GM12878 (cell line): Measurements from ENCODE around the gene SVOP. TPM values are rescaled to one million over a fixed set of nuclear protein-coding genes. Genes with fewer than 3 reads are reported as not detected.
A peak's percentile ranks its signal among the peaks of the same experiment; 100 is the strongest.

Experiments used
- ATAC-seq: fragments of 200-7000 bp; cut with Tn5 transposase; 3 replicates; pipeline ENCODE4 v1.9.1; 2020; ENCODE audit warnings: mild to moderate bottlenecking, moderate library complexity
- BruUV-seq: library from RNA; stranded (reverse); fragments of 400-500 nt; replicated peaks from 2 replicates; lab custom pipeline; 2021; lab: Mats Ljungman, UMichigan
- CTCF ChIA-PET: fragments of 300-600 bp; sonication (Branson Sonifier 250); formaldehyde crosslinking; extraction: SDS; loops from one replicate; lab custom pipeline; 2021; ENCODE audit warnings: inconsistent platforms; lab: Yijun Ruan, JAX
- POLR2A ChIA-PET: fragments of 350-600 bp; formaldehyde crosslinking; extraction: SDS; loops from one replicate; lab custom pipeline; 2021; ENCODE audit warnings: inconsistent platforms; lab: Charles Lee
- RAD21 ChIA-PET: fragments of 300-600 bp; sonication (Branson Sonifier 250); formaldehyde crosslinking; loops from one replicate; lab custom pipeline; 2023; ENCODE audit warnings: antibody characterized with exemption; ENCODE audit not compliant: unreplicated experiment; lab: Charles Lee
- SMC1A ChIA-PET: fragments of 300-600 bp; sonication (Branson Sonifier 250); formaldehyde crosslinking; loops from one replicate; lab custom pipeline; 2023; ENCODE audit not compliant: unreplicated experiment, uncharacterized antibody; lab: Charles Lee
- DNase-seq: peaks from one replicate; pipeline ENCODE4 v3.0.0-alpha.2; 2011; ENCODE audit warnings: low read depth, low spot score
- FAIRE-seq: peaks from 3 replicates; lab custom pipeline; 2011; peaks lifted over from hg19 to GRCh38; lab: Jason Lieb, UNC
- H2AFZ ChIP-seq: 2 replicates; pipeline ENCODE4 v1.6.0; 2011; ENCODE audit warnings: low read depth, low read length, control low read depth; ENCODE audit not compliant: control insufficient read depth
- H3K27ac ChIP-seq: 2 replicates; pipeline ENCODE4 v1.5.1; 2011; ENCODE audit warnings: control low read depth; ENCODE audit not compliant: control insufficient read depth, insufficient read depth
- H3K27me3 ChIP-seq, 2 experiments: replicated peaks in 1 of 2; 2 replicates each; pipeline versions ENCODE4 v1.6.0 to v1.6.1; 2011; ENCODE audit warnings: low read length in 1 of 2; ENCODE audit not compliant: control insufficient read depth in 2 of 2, insufficient read depth in 2 of 2
- H3K36me3 ChIP-seq, 2 experiments: 2 replicates each; pipeline ENCODE4 v1.5.1; 2011; ENCODE audit warnings: low read length in 1 of 2; ENCODE audit not compliant: control insufficient read depth in 2 of 2, insufficient read depth in 2 of 2
- H3K4me1 ChIP-seq: 2 replicates; pipeline ENCODE4 v1.6.1; 2011; ENCODE audit warnings: mild to moderate bottlenecking, low read length, moderate library complexity, mixed read lengths; ENCODE audit not compliant: control insufficient read depth, insufficient read depth
- H3K4me2 ChIP-seq: 2 replicates; pipeline ENCODE4 v1.6.0; 2011; ENCODE audit warnings: control low read depth; ENCODE audit not compliant: control insufficient read depth, insufficient read depth
- H3K4me3 ChIP-seq: fragments of 200-600 bp; sonication (generic); 2 replicates; pipeline ENCODE4 v1.5.1; 2016
- H3K79me2 ChIP-seq: 2 replicates; pipeline ENCODE4 v1.6.0; 2011; ENCODE audit warnings: low read length; ENCODE audit not compliant: control insufficient read depth, insufficient read depth
- H3K9ac ChIP-seq: 2 replicates; pipeline ENCODE4 v1.8.0; 2011; ENCODE audit warnings: low read length, control low read depth, mixed read lengths; ENCODE audit not compliant: control insufficient read depth, insufficient read depth
- H3K9me3 ChIP-seq: replicated peaks from 3 replicates; pipeline ENCODE4 v1.5.1; 2011; ENCODE audit warnings: mild to moderate bottlenecking, low read length; ENCODE audit not compliant: control insufficient read depth, insufficient read depth
- H4K20me1 ChIP-seq: 2 replicates; pipeline ENCODE4 v1.6.0; 2011; ENCODE audit not compliant: control insufficient read depth, insufficient read depth
- CHD1 ChIP-seq: IDR thresholded peaks from 2 replicates; pipeline ENCODE4 v1.6.1; 2012; ENCODE audit warnings: low read depth, low read length, improper control_type of control experiment
- DPF2 ChIP-seq: fragments of 450-650 bp; IDR thresholded peaks from 2 replicates; pipeline ENCODE4 v1.6.1; 2017; ENCODE audit warnings: mild to moderate bottlenecking
- EED ChIP-seq: sonication (generic); IDR thresholded peaks from 2 replicates; pipeline ENCODE4 v1.6.1; 2016; ENCODE audit warnings: antibody characterized with exemption, low read depth
- PAX5 ChIP-seq: IDR thresholded peaks from 2 replicates; pipeline ENCODE4 v1.6.1; 2011; ENCODE audit warnings: low read depth, low read length, borderline replicate concordance
- PML ChIP-seq: IDR thresholded peaks from 2 replicates; pipeline ENCODE4 v1.6.1; 2012; ENCODE audit warnings: low read length, inconsistent platforms
- SIX5 ChIP-seq: IDR thresholded peaks from 2 replicates; pipeline ENCODE4 v1.6.1; 2011; ENCODE audit warnings: mild to moderate bottlenecking, low read depth, low read length, moderate library complexity; ENCODE audit not compliant: severe bottlenecking
- SMAD1 ChIP-seq: fragments of 450-650 bp; IDR thresholded peaks from 2 replicates; pipeline ENCODE4 v1.6.1; 2018; ENCODE audit warnings: mild to moderate bottlenecking, low read depth; ENCODE audit not compliant: partially characterized antibody
- SMARCA5 ChIP-seq: fragments of 450-650 bp; IDR thresholded peaks from 2 replicates; pipeline ENCODE4 v1.6.1; 2017; ENCODE audit warnings: mild to moderate bottlenecking
- SPI1 ChIP-seq: IDR thresholded peaks from 2 replicates; pipeline ENCODE4 v1.6.1; 2011; ENCODE audit warnings: low read depth, mild to moderate bottlenecking, low read length, moderate library complexity, borderline replicate concordance; ENCODE audit not compliant: insufficient read depth
- SRF ChIP-seq, 2 experiments: IDR thresholded peaks; 2 replicates each; pipeline ENCODE4 v1.6.1; 2011; ENCODE audit warnings: low read depth in 2 of 2, low read length in 2 of 2, mild to moderate bottlenecking in 1 of 2, moderate library complexity in 1 of 2
- SUPT20H ChIP-seq: IDR thresholded peaks from 2 replicates; pipeline ENCODE4 v1.6.1; 2011; ENCODE audit warnings: low read depth, mild to moderate bottlenecking, low read length, moderate library complexity, borderline replicate concordance; ENCODE audit not compliant: control insufficient read depth
- ZNF384 ChIP-seq: IDR thresholded peaks from 2 replicates; pipeline ENCODE4 v1.6.1; 2012; ENCODE audit warnings: low read depth, mild to moderate bottlenecking, low read length, improper control_type of control experiment, borderline replicate concordance
- WGBS: methylation state at CpG from one replicate; pipeline ENCODE4 v1.1.6; 2016; ENCODE audit warnings: low lambda C conversion rate; ENCODE audit not compliant: insufficient replicate concordance, insufficient coverage; ENCODE audit errors: missing lambda C conversion rate; 5-methylcytosine and 5-hydroxymethylcytosine counted together
- in situ Hi-C: fragments of 300-500 bp; cut with MboI; formaldehyde crosslinking; loops from 9 replicates; pipeline ENCODE4 v1.14.3; 2018; ENCODE audit warnings: mixed read lengths
- intact Hi-C: fragments of 100-400 bp; cut with micrococcal nuclease; formaldehyde crosslinking; loops from one replicate; pipeline ENCODE4 v1.14.2; 2022; ENCODE audit not compliant: unreplicated experiment
- polyA plus RNA-seq, 11 experiments: library from polyadenylated mRNA; depleted of rRNA in 4 of 11; unstranded in 6 of 11; stranded (reverse) in 5 of 11; fragments of >200 nt; fragmentation: Nextera tagmentation in 4 of 11; fragmentation: Illumina TruSeq in 1 of 11; extraction: Ambion mirVana in 4 of 11; extraction: Trizol in 1 of 11; gene quantifications; 1 replicate in 1 of 11; 2 replicates in 10 of 11; pipeline versions ENCODE4 v1.2.1 to v1.2.3, GENCODE V29; 2011 to 2016; ENCODE audit warnings: inconsistent platforms in 2 of 11, missing spikeins in 2 of 11, low read depth in 1 of 11
- total RNA-seq, 4 experiments: library from RNA; depleted of rRNA in 3 of 4; stranded (reverse); fragments of >200 nt in 3 of 4; fragmentation: Illumina TruSeq in 1 of 4; extraction: Trizol in 1 of 4; gene quantifications; 2 replicates each; pipeline versions ENCODE4 v1.2.1 to v1.2.3, GENCODE V29; 2013 to 2021
- TF ChIP-seq, protein P1 (sequence below): fragments of 450-650 bp; IDR thresholded peaks from 2 replicates; pipeline ENCODE4 v1.6.1; 2018; ENCODE audit warnings: borderline replicate concordance, mild to moderate bottlenecking; ENCODE audit not compliant: partially characterized antibody

SVOP gene
- total and polyA plus RNA-seq, 10 of the 15 experiments (the other 5 are each of a cell fraction or from before 2014, with no cell fraction given), result under 0.01 TPM; not detected in 9

DNA sequence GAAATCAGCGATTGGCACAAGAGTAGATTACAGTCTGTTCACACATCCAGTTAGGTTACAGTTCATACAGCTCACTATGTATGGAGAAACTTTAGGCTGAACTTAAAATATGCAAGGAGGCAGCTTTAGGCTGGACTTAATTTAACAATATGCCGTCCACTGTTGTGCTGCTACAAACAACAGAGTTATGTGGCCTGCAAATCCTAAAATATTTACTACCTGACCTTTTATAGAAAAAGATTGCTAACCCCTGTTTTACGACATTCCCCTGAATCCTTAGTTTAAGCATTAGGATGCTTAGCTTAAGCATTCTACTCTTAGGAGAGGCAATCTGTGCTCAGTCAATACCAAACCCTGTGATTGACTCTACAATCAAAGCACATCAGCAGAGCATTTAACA lies 90.1 kb downstream of the SVOP start (continued):
- TF ChIP-seq, protein P1, sequence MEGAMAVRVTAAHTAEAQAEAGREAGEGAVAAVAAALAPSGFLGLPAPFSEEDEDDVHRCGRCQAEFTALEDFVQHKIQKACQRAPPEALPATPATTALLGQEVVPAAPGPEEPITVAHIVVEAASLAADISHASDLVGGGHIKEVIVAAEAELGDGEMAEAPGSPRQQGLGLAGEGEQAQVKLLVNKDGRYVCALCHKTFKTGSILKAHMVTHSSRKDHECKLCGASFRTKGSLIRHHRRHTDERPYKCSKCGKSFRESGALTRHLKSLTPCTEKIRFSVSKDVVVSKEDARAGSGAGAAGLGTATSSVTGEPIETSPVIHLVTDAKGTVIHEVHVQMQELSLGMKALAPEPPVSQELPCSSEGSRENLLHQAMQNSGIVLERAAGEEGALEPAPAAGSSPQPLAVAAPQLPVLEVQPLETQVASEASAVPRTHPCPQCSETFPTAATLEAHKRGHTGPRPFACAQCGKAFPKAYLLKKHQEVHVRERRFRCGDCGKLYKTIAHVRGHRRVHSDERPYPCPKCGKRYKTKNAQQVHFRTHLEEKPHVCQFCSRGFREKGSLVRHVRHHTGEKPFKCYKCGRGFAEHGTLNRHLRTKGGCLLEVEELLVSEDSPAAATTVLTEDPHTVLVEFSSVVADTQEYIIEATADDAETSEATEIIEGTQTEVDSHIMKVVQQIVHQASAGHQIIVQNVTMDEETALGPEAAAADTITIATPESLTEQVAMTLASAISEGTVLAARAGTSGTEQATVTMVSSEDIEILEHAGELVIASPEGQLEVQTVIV, result no peak
- no peak for TF ChIP-seq SRF (IDR thresholded peaks at IDR 0.05; ENCODE audit: low read depth in 2 of 2, low read length in 2 of 2)

DNA sequence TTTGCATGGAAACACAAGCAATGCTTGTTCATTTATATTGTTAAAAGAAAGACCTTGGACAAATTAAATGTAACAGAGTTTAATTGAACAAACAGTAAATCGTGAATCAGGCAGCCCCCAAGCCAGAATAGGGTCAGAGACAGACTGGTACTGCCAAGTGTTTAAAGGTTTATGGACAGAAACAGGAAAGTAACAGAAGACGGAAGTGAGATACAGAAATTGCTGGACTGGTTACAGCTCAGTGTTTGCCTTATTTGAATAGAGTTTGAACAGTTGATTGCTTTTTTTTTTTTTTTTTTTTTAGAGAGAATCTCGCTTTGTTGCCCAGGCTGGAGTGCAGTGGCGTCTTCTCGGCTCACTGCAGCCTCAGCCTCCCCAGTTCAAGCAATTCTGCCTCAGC lies 90.7 kb downstream of the SVOP start:
- FAIRE-seq, result peak; percentile 27
- no peaks in the 10 kb centered on the region for H4K20me1 ChIP-seq
- ATAC-seq, result peak; percentile 96
- in situ Hi-C loops (no loop called here), intact Hi-C loops (no loop called here)
- no peaks in the 10 kb centered on the region; the same call in 2 of the 3 replicates for H3K9me3 ChIP-seq
- RAD21 ChIA-PET, result interaction anchor here (0.5 to 0.7 kb wide), 4 partner anchors 24 to 206 kb away, joined by 3 to 4 read pairs (median 3); no protein-coding TSS in a partner anchor
- CTCF ChIA-PET, result interaction anchor here (0.8 to 1.1 kb wide), 4 partner anchors 17 to 162 kb away, joined by 4 to 6 read pairs (median 4); no protein-coding TSS in a partner anchor
- H3K4me3 ChIP-seq, result no peak overlapping the region
- peak overlapping the region; percentile 12; the same call in 1 of the 2 replicates for H3K4me2 ChIP-seq
- no TSS peak for BruUV-seq
- H3K79me2 ChIP-seq, result no peaks in the 10 kb centered on the region
- peaks cover 19% of the 10 kb centered on the region for H3K4me1 ChIP-seq
- no peak overlapping the region for H3K9ac ChIP-seq
- peak; percentile 35 for DNase-seq
- 9% methylated on average over 5 of the region's 5 CpGs for WGBS
- no peak for TF ChIP-seq CHD1
- no peak for TF ChIP-seq DPF2
- no peak for TF ChIP-seq SMARCA5
- no peak for TF ChIP-seq SIX5
- TF ChIP-seq ZNF384, result peak; percentile 75
- TF ChIP-seq SPI1, result peak; percentile 63; the same call in 1 of the 2 replicates
- no peak for TF ChIP-seq SMAD1
- TF ChIP-seq SUPT20H, result no peak
- TF ChIP-seq PML, result no peak
- TF ChIP-seq EED, result no peak
- TF ChIP-seq SRF (IDR thresholded peaks at IDR 0.05; ENCODE audit: low read depth in 2 of 2, low read length in 2 of 2), result no peak
- TF ChIP-seq PAX5, result no peak
- no peak overlapping the region; the same call in 1 of the 2 replicates for H2AFZ ChIP-seq
- POLR2A ChIA-PET, result interaction anchor here (0.6 to 0.7 kb wide), 8 partner anchors 21 to 779 kb away, joined by 3 to 6 read pairs (median 4); no protein-coding TSS in a partner anchor
- no peak overlapping the region for H3K27ac ChIP-seq
- no peaks in the 10 kb centered on the region for H3K36me3 ChIP-seq
- no peaks in the 10 kb centered on the region for H3K27me3 ChIP-seq
- SMC1A ChIA-PET, result interaction anchor here (0.5 to 1.7 kb wide), 4 partner anchors 112 to 374 kb away, joined by 3 to 4 read pairs (median 4); no protein-coding TSS in a partner anchor
